Neural cell (in vitro differentiated cells): ENCODE measurements around the gene PCGF3. TPM values are rescaled to one million over a fixed set of nuclear protein-coding genes. Genes with fewer than 3 reads are reported as not detected.

ENCODE experiments used
- H2AFZ ChIP-seq: fragments of 200-600, 300-800 bp; sonication (generic), shearing (Covaris generic); 2 replicates; pipeline ENCODE4 v1.6.0; 2014; ENCODE audit warnings: low read depth, mild to moderate bottlenecking, antibody characterized with exemption, low read length, moderate library complexity
- H3F3A ChIP-seq: fragments of 200-600 bp; shearing (Covaris generic); 2 replicates; pipeline ENCODE4 v1.6.1; 2016; ENCODE audit warnings: mild to moderate bottlenecking, moderate library complexity, mixed read lengths, antibody characterized with exemption, low read length; ENCODE audit not compliant: insufficient read depth, poor library complexity, severe bottlenecking
- H3K27ac ChIP-seq: fragments of 200-600, 300-800 bp; sonication (generic), shearing (Covaris generic); 2 replicates; pipeline ENCODE4 v1.5.1; 2014; ENCODE audit warnings: mild to moderate bottlenecking, low read length, moderate library complexity
- H3K27me3 ChIP-seq: fragments of 300-800, 200-600 bp; sonication (generic), shearing (Covaris generic); 2 replicates; pipeline ENCODE4 v1.6.0; 2014; ENCODE audit warnings: mild to moderate bottlenecking, low read depth, low read length, moderate library complexity; ENCODE audit not compliant: insufficient read depth
- H3K36me3 ChIP-seq: fragments of 300-800, 200-600 bp; sonication (generic), shearing (Covaris generic); 2 replicates; pipeline ENCODE4 v1.5.1; 2014; ENCODE audit warnings: mild to moderate bottlenecking, antibody characterized with exemption, low read length, moderate library complexity; ENCODE audit not compliant: insufficient read depth
- H3K4me2 ChIP-seq: fragments of 300-800, 200-600 bp; sonication (generic), shearing (Covaris generic); 2 replicates; pipeline ENCODE4 v1.6.0; 2014; ENCODE audit warnings: mild to moderate bottlenecking, low read length
- H3K4me3 ChIP-seq: fragments of 300-800, 200-600 bp; sonication (generic), shearing (Covaris generic); 2 replicates; pipeline ENCODE4 v1.5.1; 2014; ENCODE audit warnings: mild to moderate bottlenecking, low read length, moderate library complexity
- H3K79me2 ChIP-seq: fragments of 200-600 bp; shearing (Covaris generic); replicated peaks from 2 replicates; pipeline ENCODE4 v1.6.0; 2014; ENCODE audit warnings: mild to moderate bottlenecking, low read length, moderate library complexity; ENCODE audit not compliant: insufficient read depth
- H3K9ac ChIP-seq: fragments of 300-800, 200-600 bp; sonication (generic), shearing (Covaris generic); 2 replicates; pipeline ENCODE4 v1.6.1; 2016; ENCODE audit warnings: mild to moderate bottlenecking, low read length, mixed read lengths
- H3K9me2 ChIP-seq: fragments of 200-600 bp; shearing (Covaris generic); 2 replicates; pipeline ENCODE4 v1.6.1; 2016; ENCODE audit warnings: mild to moderate bottlenecking, low read length, mixed read lengths; ENCODE audit not compliant: insufficient read depth
- H3K9me3 ChIP-seq: fragments of 200-600, 300-800 bp; sonication (generic), shearing (Covaris generic); 2 replicates; pipeline ENCODE4 v1.6.1; 2016; ENCODE audit warnings: mild to moderate bottlenecking, mixed run types, low read length, moderate library complexity, mixed read lengths
- H4K20me1 ChIP-seq: fragments of 200-600 bp; shearing (Covaris generic); 2 replicates; pipeline ENCODE4 v1.6.1; 2016; ENCODE audit warnings: mild to moderate bottlenecking, mixed run types; ENCODE audit not compliant: insufficient read depth
- EP300 ChIP-seq: fragments of 450-650 bp; conservative IDR thresholded peaks from 2 replicates; pipeline ENCODE4 v1.6.1; 2014; ENCODE audit warnings: antibody characterized with exemption, mild to moderate bottlenecking, moderate library complexity; ENCODE audit not compliant: poor library complexity, severe bottlenecking
- EZH2 ChIP-seq: fragments of 200-600, 300-800 bp; shearing (Covaris generic), sonication (generic); IDR thresholded peaks from 2 replicates; pipeline ENCODE4 v1.6.1; 2014; ENCODE audit warnings: antibody characterized with exemption, low read length, borderline replicate concordance, mild to moderate bottlenecking; ENCODE audit not compliant: insufficient read depth, poor library complexity, severe bottlenecking
- POLR2AphosphoS5 ChIP-seq: IDR thresholded peaks from 2 replicates; pipeline ENCODE4 v1.6.1; 2012
- RAD21 ChIP-seq: fragments of 450-650 bp; conservative IDR thresholded peaks from 2 replicates; pipeline ENCODE4 v1.6.1; 2014; ENCODE audit warnings: antibody characterized with exemption, mild to moderate bottlenecking, moderate library complexity
- SMC3 ChIP-seq: fragments of 450-650 bp; conservative IDR thresholded peaks from 2 replicates; pipeline ENCODE4 v1.6.1; 2014; ENCODE audit warnings: antibody characterized with exemption, mild to moderate bottlenecking, moderate library complexity; ENCODE audit not compliant: poor library complexity
- polyA plus RNA-seq: library from polyadenylated mRNA; depleted of rRNA; stranded (reverse); fragments of >200 nt; gene quantifications from 2 replicates; pipeline ENCODE4 v1.2.3, GENCODE V29; 2014
- TF ChIP-seq, protein P1 (sequence below): IDR thresholded peaks from 2 replicates; pipeline ENCODE4 v1.6.1; 2012; ENCODE audit warnings: borderline replicate concordance
- TF ChIP-seq, protein P2 (sequence below): fragments of 450-650 bp; IDR thresholded peaks from 2 replicates; pipeline ENCODE4 v1.5.1; 2014; ENCODE audit warnings: antibody characterized with exemption, mild to moderate bottlenecking, moderate library complexity; ENCODE audit not compliant: poor library complexity, severe bottlenecking

PCGF3 gene
- polyA plus RNA-seq, 1 donor from 2014 or later, result 117 TPM

DNA sequence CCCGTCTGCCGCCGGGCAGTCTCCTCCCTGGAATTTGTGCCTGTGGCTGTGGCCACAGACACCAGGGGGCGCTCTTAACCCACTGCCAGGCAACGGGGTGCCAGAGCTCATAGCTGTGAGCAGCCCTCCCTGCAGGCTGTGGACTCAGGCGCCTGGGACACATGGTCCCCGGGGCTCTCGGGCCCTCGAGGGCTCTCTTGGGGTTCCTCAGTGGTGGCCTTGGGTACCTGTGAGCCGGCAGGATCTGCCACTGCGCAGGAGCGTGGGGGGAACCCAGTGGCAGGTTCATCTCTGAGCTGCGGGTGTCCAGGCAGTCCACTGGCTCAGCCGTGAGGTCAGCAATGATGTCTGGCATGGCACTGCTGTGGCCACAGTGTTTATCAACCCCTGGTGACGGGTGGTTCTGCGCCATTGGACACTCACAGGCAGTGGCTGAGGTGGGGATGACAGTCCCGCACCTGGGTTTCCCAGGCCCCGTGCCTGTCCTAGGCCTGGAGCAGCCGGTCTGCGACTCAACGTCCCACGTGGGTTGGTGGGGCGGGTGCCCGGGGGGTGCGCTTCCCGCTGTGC is 37.2 kb downstream of the PCGF3 start:
- Histone ChIP-seq H3K9ac (no peak overlapping the region), H3K9me3 (no peaks in the 10 kb centered on the region), H3K79me2 (no peaks in the 10 kb centered on the region), H3K9me2 (no peaks in the 10 kb centered on the region), H3F3A (no peaks in the 10 kb centered on the region), H4K20me1 (no peaks in the 10 kb centered on the region), H3K4me3 (no peak overlapping the region), H3K27ac (no peak overlapping the region), H3K36me3 (no peaks in the 10 kb centered on the region), H3K27me3 (no peaks in the 10 kb centered on the region), H3K4me2 (no peak overlapping the region), H2AFZ (no peak overlapping the region)
- TF ChIP-seq EP300, result no peak
- TF ChIP-seq POLR2AphosphoS5, result no peak
- TF ChIP-seq SMC3, result peak; percentile 59
- TF ChIP-seq, protein P1, sequence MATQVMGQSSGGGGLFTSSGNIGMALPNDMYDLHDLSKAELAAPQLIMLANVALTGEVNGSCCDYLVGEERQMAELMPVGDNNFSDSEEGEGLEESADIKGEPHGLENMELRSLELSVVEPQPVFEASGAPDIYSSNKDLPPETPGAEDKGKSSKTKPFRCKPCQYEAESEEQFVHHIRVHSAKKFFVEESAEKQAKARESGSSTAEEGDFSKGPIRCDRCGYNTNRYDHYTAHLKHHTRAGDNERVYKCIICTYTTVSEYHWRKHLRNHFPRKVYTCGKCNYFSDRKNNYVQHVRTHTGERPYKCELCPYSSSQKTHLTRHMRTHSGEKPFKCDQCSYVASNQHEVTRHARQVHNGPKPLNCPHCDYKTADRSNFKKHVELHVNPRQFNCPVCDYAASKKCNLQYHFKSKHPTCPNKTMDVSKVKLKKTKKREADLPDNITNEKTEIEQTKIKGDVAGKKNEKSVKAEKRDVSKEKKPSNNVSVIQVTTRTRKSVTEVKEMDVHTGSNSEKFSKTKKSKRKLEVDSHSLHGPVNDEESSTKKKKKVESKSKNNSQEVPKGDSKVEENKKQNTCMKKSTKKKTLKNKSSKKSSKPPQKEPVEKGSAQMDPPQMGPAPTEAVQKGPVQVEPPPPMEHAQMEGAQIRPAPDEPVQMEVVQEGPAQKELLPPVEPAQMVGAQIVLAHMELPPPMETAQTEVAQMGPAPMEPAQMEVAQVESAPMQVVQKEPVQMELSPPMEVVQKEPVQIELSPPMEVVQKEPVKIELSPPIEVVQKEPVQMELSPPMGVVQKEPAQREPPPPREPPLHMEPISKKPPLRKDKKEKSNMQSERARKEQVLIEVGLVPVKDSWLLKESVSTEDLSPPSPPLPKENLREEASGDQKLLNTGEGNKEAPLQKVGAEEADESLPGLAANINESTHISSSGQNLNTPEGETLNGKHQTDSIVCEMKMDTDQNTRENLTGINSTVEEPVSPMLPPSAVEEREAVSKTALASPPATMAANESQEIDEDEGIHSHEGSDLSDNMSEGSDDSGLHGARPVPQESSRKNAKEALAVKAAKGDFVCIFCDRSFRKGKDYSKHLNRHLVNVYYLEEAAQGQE, result no peak
- peak; percentile 55 for TF ChIP-seq RAD21
- no peak for TF ChIP-seq EZH2
- TF ChIP-seq, protein P2, sequence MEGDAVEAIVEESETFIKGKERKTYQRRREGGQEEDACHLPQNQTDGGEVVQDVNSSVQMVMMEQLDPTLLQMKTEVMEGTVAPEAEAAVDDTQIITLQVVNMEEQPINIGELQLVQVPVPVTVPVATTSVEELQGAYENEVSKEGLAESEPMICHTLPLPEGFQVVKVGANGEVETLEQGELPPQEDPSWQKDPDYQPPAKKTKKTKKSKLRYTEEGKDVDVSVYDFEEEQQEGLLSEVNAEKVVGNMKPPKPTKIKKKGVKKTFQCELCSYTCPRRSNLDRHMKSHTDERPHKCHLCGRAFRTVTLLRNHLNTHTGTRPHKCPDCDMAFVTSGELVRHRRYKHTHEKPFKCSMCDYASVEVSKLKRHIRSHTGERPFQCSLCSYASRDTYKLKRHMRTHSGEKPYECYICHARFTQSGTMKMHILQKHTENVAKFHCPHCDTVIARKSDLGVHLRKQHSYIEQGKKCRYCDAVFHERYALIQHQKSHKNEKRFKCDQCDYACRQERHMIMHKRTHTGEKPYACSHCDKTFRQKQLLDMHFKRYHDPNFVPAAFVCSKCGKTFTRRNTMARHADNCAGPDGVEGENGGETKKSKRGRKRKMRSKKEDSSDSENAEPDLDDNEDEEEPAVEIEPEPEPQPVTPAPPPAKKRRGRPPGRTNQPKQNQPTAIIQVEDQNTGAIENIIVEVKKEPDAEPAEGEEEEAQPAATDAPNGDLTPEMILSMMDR, result peak; percentile 70

DNA sequence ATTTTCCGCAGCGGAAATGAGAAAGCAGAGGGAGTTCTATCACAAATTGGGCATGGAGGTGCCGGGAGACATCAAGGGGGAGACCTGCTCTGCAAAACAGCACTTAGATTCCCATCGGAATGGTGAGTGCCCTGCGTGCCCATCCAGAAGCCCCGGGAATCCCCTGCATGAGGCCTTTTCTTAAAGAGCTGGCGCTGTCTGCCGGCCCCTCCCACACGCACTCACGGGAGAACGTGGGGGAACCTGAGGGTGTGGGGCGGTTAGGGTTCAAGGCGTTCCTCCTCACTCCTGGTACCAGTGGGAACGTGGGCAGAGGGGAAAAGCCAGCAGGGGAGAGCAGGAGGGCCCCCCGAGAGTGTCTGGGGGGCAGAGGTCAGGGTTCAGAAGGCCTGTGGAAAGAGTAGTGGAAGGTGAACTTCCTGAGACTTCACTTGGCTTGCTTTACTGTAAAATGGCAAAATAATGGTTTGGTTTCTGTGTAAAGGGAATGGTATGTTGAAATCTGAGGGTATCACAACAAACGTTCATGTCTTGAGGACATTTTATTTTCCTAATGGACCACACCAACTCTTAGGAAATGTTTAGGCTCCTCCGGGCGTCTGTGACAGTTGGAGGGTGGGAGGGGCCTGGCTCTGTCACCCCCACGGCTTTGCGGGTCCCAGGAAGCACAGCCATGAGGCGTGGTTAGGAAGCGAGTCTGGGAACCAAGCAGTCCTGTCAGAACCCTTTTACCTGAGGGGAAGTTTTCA is 38.0 kb downstream of the PCGF3 start:
- Histone ChIP-seq H3K27me3 (no peaks in the 10 kb centered on the region), H3K9ac (no peak overlapping the region), H3F3A (no peaks in the 10 kb centered on the region), H2AFZ (no peak overlapping the region), H3K36me3 (no peaks in the 10 kb centered on the region), H3K79me2 (no peaks in the 10 kb centered on the region), H3K9me2 (no peaks in the 10 kb centered on the region), H3K9me3 (no peaks in the 10 kb centered on the region), H3K4me3 (no peak overlapping the region), H3K27ac (no peak overlapping the region), H4K20me1 (no peaks in the 10 kb centered on the region), H3K4me2 (no peak overlapping the region)
- TF ChIP-seq, protein P2, result no peak
- TF ChIP-seq POLR2AphosphoS5, result no peak
